GM12891 (cell line): ENCODE results near the gene HOXD13.

Source experiments
- DNase-seq: peaks from one replicate; pipeline ENCODE4 v3.0.0; 2011; ENCODE audit warnings: low spot score; ENCODE audit not compliant: insufficient read length
- FAIRE-seq: peaks from 2 replicates; lab custom pipeline; 2011; peaks lifted over from hg19 to GRCh38; lab: Jason Lieb, UNC
- PAX5 ChIP-seq: IDR thresholded peaks from 2 replicates; pipeline ENCODE4 v1.6.1; 2011; ENCODE audit warnings: low read length, moderate library complexity, mild to moderate bottlenecking; ENCODE audit not compliant: insufficient read depth, severe bottlenecking
- POLR2A ChIP-seq: IDR thresholded peaks from 2 replicates; pipeline ENCODE4 v1.6.1; 2011; ENCODE audit warnings: low read depth, low read length, control low read depth
- POLR2AphosphoS5 ChIP-seq: IDR thresholded peaks from 2 replicates; pipeline ENCODE4 v1.6.1; 2011; ENCODE audit warnings: low read depth, low read length, control low read depth
- POU2F2 ChIP-seq: IDR thresholded peaks from 2 replicates; pipeline ENCODE4 v1.6.1; 2011; ENCODE audit warnings: low read depth, mild to moderate bottlenecking, control low read depth, low read length, moderate library complexity
- SPI1 ChIP-seq: IDR thresholded peaks from 2 replicates; pipeline ENCODE4 v1.6.1; 2011; ENCODE audit warnings: low read depth, low read length, control low read depth
- TAF1 ChIP-seq: IDR thresholded peaks from 2 replicates; pipeline ENCODE4 v1.6.1; 2011; ENCODE audit warnings: low read depth, low read length, control low read depth

The HOXD13 gene

GRCh38 chr2:176094349-176094748 is 1.8 kb downstream of the HOXD13 start:
- TF ChIP-seq POU2F2 (no peak), PAX5 (no peak), SPI1 (no peak), TAF1 (no peak), POLR2AphosphoS5 (no peak), POLR2A (no peak)
- FAIRE-seq (no peak), DNase-seq (no peak)

- FAIRE-seq (no peak), DNase-seq (no peak)
- TF ChIP-seq POLR2AphosphoS5, result no peak
- TF ChIP-seq SPI1, result no peak
- TF ChIP-seq POLR2A, result no peak
- no peak for TF ChIP-seq PAX5
- TF ChIP-seq TAF1, result no peak
- TF ChIP-seq POU2F2, result no peak
Observed at GRCh38 chr2:176095421-176095820, 2.9 kb downstream of the HOXD13 start.

DNA sequence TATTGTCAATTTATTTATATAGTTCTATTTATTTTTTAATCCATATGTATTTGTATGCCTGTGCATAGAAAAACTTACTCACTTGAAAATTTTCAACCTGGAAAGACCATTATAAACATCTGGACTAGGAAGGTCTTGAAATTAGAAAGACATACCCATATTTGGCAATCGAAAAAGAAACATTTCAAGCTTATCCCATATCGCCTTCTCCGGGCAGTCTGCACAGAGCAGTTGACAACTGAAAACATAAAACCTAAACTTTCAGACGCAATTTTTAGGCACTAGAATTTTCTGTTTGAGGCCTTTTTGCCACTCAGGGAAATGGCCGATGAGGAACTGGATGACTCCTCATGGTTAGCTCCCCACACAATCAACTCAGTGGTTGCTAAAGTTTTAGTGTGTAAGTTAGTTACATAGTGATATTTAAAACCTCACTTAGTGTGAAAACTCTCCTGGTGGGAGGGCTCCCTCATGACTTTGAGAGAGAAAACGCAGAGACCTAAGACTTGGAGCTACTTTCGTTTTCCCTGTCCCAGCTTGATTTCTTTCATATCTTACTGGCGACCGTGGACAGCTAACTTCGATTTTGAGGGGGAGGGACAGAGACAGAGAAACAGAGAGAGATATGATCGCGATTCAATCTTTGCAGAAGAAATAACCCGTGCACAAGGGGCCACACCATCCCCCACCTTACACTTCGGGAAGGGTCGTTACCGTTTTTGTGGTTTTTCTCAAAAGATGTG is 3.9 kb downstream of the HOXD13 start:
- no peak for DNase-seq
- no peak for FAIRE-seq
- TF ChIP-seq SPI1 (0 out of 2 replicates have a peak, but pooled peaks have one; percentile 10), POU2F2 (no peak)

- FAIRE-seq (peak; percentile 23), DNase-seq (peak; percentile 76)
- TF ChIP-seq POLR2A, result no peak
- no peak for TF ChIP-seq POLR2AphosphoS5
- no peak for TF ChIP-seq PAX5
- TF ChIP-seq TAF1, result no peak
- TF ChIP-seq POU2F2, result no peak
Observed at GRCh38 chr2:176096986-176097819, 4.7 kb downstream of the HOXD13 start.

GRCh38 chr2:176097820-176098365 is 5.4 kb downstream of the HOXD13 start:
- no peak for DNase-seq
- no peak for FAIRE-seq
- no peak for TF ChIP-seq POLR2A
- no peak for TF ChIP-seq POU2F2
- no peak for TF ChIP-seq POLR2AphosphoS5
- TF ChIP-seq TAF1, result no peak
- TF ChIP-seq SPI1, result no peak
- no peak for TF ChIP-seq PAX5

DNA sequence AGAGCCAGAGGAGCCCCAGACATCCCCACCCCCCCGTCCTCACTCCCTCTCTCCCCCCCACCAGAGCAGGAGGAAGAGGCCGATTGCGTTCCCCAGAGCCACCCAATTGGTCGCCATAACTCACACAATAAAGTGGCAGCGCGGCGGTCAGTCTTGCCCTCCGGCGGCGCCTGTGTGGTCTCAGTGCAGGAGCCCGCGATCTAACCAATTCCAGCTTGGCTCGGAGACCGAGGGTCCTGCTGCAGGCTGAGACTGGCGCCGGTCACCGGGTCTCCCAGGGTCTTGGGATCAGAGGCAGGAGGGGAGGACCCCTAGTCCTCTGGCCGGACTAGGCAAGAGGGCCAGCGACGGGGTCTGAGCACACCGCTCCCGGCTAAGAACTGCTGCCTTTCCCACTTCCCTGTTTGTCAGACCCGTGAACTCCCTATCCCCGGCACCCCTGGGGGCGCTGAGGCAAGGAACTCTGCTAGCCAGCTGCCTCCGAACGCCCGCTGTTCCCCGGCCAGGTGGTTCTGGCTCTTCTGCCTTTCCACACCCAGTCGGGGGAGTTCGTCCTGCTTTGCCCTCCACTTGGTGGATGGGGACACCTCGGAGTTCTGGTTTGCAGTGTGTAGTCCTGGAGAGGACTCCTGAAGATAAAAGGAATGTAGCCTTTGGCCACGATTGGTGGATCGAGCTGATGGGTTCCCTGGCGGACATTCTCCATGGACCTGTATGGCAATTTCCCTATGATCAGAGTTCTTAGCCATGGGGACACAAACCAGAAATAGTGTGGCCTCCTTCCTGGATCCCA is 6.0 kb downstream of the HOXD13 start:
- TF ChIP-seq POU2F2, result no peak
- no peak for TF ChIP-seq POLR2A
- no peak for TF ChIP-seq TAF1
- TF ChIP-seq SPI1, result no peak
- TF ChIP-seq PAX5, result no peak
- no peak for TF ChIP-seq POLR2AphosphoS5
- FAIRE-seq (no peak), DNase-seq (no peak)

DNA sequence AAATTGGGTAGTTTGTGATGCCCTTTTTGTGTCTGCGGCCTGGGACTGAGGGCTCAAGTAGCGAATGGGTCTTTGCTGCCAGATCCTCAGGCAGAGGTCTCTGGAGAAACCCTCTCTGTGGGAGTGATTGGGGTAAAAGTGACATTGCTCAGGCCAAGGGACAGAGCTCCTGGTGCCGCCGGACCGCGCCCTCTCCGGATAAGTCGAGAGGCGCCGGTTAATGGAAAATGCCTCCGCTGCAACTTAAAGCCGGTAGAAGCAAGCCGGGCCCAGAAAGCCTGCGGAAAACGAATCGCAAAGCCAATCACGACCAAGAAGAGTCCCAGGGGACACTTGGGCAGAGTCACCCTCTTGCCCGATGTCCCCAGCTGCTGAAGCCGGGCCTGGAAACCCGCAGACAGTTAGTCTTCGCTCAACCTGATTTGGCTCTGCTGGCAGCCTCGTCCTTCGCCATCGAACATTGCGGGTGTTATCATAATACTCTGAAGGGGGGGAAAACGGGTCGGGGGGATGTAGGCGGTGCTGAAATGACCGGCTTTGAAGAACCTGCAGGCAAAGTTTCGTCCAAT is 6.7 kb downstream of the HOXD13 start:
- no peak for TF ChIP-seq TAF1
- no peak for TF ChIP-seq POLR2A
- no peak for TF ChIP-seq PAX5
- FAIRE-seq (no peak), DNase-seq (no peak)

DNA sequence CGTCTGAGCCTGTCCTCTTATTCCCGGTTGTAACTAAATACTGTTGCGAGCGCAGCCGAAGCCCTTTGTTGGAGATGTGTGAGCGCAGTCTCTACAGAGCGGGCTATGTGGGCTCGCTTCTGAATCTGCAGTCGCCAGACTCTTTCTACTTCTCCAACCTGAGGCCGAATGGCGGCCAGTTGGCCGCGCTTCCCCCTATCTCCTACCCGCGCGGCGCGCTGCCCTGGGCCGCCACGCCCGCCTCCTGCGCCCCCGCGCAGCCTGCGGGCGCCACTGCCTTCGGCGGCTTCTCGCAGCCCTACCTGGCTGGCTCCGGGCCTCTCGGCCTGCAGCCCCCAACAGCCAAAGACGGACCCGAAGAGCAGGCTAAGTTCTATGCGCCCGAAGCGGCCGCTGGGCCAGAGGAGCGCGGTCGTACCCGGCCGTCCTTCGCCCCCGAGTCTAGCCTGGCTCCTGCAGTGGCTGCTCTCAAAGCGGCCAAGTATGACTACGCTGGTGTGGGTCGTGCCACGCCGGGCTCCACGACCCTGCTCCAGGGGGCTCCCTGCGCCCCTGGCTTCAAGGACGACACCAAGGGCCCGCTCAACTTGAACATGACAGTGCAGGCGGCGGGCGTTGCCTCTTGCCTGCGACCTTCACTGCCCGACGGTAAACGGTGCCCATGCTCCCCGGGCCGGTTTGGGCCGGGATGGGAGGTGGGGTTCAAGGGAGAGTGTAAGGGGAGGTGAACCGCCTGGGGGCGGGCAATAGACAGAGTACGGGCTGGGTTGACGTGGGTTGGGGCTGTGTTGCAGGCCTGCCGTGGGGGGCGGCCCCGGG is 7.4 kb downstream of the HOXD13 start, which contains the start of gene HOXD12:
TSS of gene HOXD12 (plus strand) at position 68 of the 819 bp plus-strand sequence. CDS start at position 75, 7 bp downstream.
- no peak for DNase-seq
- TF ChIP-seq POLR2AphosphoS5 (no peak), SPI1 (no peak)
- no peak for FAIRE-seq
